GM12865 (cell line): ENCODE measurements around the gene CCDC188.

ENCODE experiments used
- DNase-seq: peaks from one replicate; pipeline ENCODE4 v3.0.0; 2010; ENCODE audit warnings: low read depth
- H3K4me3 ChIP-seq: 2 replicates; pipeline ENCODE4 v1.5.1; 2011; ENCODE audit warnings: mild to moderate bottlenecking, low read depth, low read length, control low read depth
- CTCF ChIP-seq: IDR thresholded peaks from 2 replicates; pipeline ENCODE4 v1.5.1; 2011; ENCODE audit warnings: low read length, control low read depth, low read depth, inconsistent platforms; ENCODE audit not compliant: insufficient read depth; ENCODE audit errors: missing control alignments

CCDC188 gene

GRCh38 chr22:20141186-20142077 is 9.4 kb downstream of the CCDC188 start:
- no peak for TF ChIP-seq CTCF
- H3K4me3 ChIP-seq: no peak overlapping the region
- no peak for DNase-seq

- TF ChIP-seq CTCF: no peak
- no peak overlapping the region for H3K4me3 ChIP-seq
- DNase-seq: no peak
Measured at GRCh38 chr22:20140521-20140964, 10.3 kb downstream of the CCDC188 start.

GRCh38 chr22:20140107-20140445 is 10.8 kb downstream of the CCDC188 start:
- DNase-seq: no peak
- no peak for TF ChIP-seq CTCF
- no peak overlapping the region for H3K4me3 ChIP-seq

- no peak for DNase-seq
- no peak for TF ChIP-seq CTCF
- H3K4me3 ChIP-seq: no peak overlapping the region
Measured at GRCh38 chr22:20139391-20140106, 11.3 kb downstream of the CCDC188 start.

GRCh38 chr22:20138868-20139267 is 12.0 kb downstream of the CCDC188 start:
- no peak for TF ChIP-seq CTCF
- DNase-seq: no peak
- no peak overlapping the region for H3K4me3 ChIP-seq

GRCh38 chr22:20138417-20138738 is 12.5 kb downstream of the CCDC188 start:
- H3K4me3 ChIP-seq: no peak overlapping the region
- TF ChIP-seq CTCF: no peak
- no peak for DNase-seq
